PC-3 (cell line): ENCODE measurements around the gene RERE.

Experiments used
- EZH2 ChIP-seq: fragments of 300-600 bp; sonication (generic); IDR thresholded peaks from one replicate; pipeline ENCODE4 v1.6.1; 2017; ENCODE audit warnings: antibody characterized with exemption, mild to moderate bottlenecking, low read length; ENCODE audit not compliant: unreplicated experiment
- EZH2phosphoT487 ChIP-seq: fragments of 300-600 bp; sonication (generic); IDR thresholded peaks from 2 replicates; pipeline ENCODE4 v1.6.1; 2018; ENCODE audit warnings: mild to moderate bottlenecking, antibody characterized with exemption, low read length, borderline replicate concordance
- TF ChIP-seq, protein P1 (sequence below): fragments of 300-600 bp; sonication (generic); conservative IDR thresholded peaks from 2 replicates; pipeline ENCODE4 v1.5.1; 2017; ENCODE audit warnings: antibody characterized with exemption, low read depth, mild to moderate bottlenecking, low read length

DNA sequence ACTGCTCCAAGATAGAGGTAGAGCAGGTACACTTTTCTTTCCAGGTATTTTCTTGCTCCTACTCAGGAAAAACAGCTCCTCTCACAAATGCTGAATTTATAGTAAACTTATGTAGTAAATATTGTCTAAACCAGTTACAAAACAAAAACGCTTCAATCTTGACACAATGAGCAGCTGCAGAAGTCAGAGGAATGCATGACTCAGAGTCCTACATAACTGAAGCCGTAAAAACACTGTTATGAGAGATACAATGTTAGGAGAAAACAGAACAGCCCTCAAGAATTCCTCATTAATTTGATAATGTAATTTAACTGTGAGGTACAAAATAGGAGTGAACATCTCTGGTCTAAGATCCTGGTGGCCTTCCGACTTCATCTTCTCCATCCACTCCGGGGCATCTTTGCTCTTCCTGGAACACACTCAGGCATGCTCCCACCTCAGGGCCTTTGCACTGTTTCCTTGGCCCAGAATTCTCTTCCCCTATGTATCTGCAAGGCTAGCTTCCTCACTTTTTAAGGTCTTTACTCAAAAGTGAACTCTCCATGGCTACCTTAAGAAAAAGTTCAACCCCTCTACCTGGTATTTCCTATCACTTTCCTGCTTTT is 361.0 kb downstream of the RERE start:
- TF ChIP-seq, protein P1, sequence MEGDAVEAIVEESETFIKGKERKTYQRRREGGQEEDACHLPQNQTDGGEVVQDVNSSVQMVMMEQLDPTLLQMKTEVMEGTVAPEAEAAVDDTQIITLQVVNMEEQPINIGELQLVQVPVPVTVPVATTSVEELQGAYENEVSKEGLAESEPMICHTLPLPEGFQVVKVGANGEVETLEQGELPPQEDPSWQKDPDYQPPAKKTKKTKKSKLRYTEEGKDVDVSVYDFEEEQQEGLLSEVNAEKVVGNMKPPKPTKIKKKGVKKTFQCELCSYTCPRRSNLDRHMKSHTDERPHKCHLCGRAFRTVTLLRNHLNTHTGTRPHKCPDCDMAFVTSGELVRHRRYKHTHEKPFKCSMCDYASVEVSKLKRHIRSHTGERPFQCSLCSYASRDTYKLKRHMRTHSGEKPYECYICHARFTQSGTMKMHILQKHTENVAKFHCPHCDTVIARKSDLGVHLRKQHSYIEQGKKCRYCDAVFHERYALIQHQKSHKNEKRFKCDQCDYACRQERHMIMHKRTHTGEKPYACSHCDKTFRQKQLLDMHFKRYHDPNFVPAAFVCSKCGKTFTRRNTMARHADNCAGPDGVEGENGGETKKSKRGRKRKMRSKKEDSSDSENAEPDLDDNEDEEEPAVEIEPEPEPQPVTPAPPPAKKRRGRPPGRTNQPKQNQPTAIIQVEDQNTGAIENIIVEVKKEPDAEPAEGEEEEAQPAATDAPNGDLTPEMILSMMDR = no peak
- TF ChIP-seq EZH2 (no peak), EZH2phosphoT487 (no peak)
